ENCODE results near the gene TCF7L2.

Gene TCF7L2

GRCh38 chr10:112949875-112950507, at the start of gene TCF7L2:
TSS of gene TCF7L2 (plus strand) at chr10:112950247. CDS start at chr10:112950757, 510 bp downstream.
- H3K9ac ChIP-seq (ENCODE audit: low read length): peak within 1 kb of the TSS; percentile 94
- H3K4me1 ChIP-seq (ENCODE audit: control insufficient read depth, insufficient read depth, low read length): peaks cover 36% of the 10 kb centered on the region
- peak within 1 kb of the TSS; percentile 74 for H3K4me3 ChIP-seq (ENCODE audit: low read depth, low read length)
- H3K9me3 ChIP-seq (ENCODE audit: control insufficient read depth, insufficient read depth, low read depth, low read length): no peaks in the 10 kb centered on the region
- peak within 1 kb of the TSS; percentile 61 for H3K27ac ChIP-seq (ENCODE audit: low read depth, low read length)
- H3K36me3 ChIP-seq (ENCODE audit: control insufficient read depth, insufficient read depth, low read length): no peaks in the 10 kb centered on the region; the same call in 1 of the 2 replicates
- no peaks in the 10 kb centered on the region for H3K27me3 ChIP-seq (ENCODE audit: control insufficient read depth, insufficient read depth, low read length)

DNA sequence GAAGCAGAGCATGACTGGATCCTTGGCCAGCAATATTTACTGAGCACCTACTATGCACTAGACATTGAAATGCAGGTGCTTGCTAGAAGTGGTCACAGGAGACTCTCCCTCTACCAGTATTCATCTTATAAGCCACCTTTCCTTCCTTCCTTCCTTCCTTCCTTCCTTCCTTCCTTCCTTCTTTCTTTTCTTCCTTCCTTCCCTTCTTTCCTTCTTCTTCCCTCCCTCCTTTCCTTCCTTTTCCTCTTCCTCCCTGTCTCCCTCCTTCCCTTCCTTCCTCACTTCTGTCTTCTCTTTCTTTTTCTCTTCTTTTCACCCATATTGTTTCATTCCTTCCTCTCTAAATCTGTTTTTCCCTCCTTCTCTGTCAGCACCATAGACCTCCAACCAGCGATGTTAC, 47.3 kb upstream of the TCF7L2 start:
- Histone ChIP-seq H3K36me3 (ENCODE audit: control insufficient read depth, insufficient read depth, low read length) (no peaks in the 10 kb centered on the region), H3K9me3 (ENCODE audit: control insufficient read depth, insufficient read depth, low read depth, low read length) (no peaks in the 10 kb centered on the region), H3K4me3 (ENCODE audit: low read depth, low read length) (no peak overlapping the region), H3K27ac (ENCODE audit: low read depth, low read length) (no peak overlapping the region), H3K27me3 (ENCODE audit: control insufficient read depth, insufficient read depth, low read length) (peaks cover 36% of the 10 kb centered on the region; the same call in 1 of the 2 replicates), H3K9ac (ENCODE audit: low read length) (no peak overlapping the region), H3K4me1 (ENCODE audit: control insufficient read depth, insufficient read depth, low read length) (peaks cover 15% of the 10 kb centered on the region)

DNA sequence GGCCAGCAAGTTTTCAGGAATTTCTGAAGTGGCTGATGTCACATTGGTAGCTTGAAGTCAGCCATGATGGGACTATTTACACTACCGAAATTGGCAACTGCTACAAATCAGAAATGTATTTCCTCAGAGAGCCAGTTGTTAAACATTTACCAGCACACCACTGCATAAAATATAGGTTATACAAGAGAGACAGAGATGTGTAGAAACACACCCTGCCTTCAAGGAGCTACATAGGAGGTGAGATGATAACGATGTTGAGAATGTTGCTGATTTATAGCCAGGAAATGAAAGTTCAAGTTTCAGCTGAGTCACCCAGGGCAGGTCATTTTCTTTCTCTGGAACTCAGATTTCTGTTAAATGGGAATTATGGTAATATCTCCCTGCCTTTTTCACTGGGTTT, 46.0 kb upstream of the TCF7L2 start:
- Histone ChIP-seq H3K4me3 (ENCODE audit: low read depth, low read length) (no peak overlapping the region), H3K9me3 (ENCODE audit: control insufficient read depth, insufficient read depth, low read depth, low read length) (no peaks in the 10 kb centered on the region), H3K27ac (ENCODE audit: low read depth, low read length) (no peak overlapping the region), H3K27me3 (ENCODE audit: control insufficient read depth, insufficient read depth, low read length) (peaks cover 39% of the 10 kb centered on the region; the same call in 1 of the 2 replicates), H3K9ac (ENCODE audit: low read length) (no peak overlapping the region), H3K4me1 (ENCODE audit: control insufficient read depth, insufficient read depth, low read length) (peaks cover 13% of the 10 kb centered on the region), H3K36me3 (ENCODE audit: control insufficient read depth, insufficient read depth, low read length) (no peaks in the 10 kb centered on the region)

DNA sequence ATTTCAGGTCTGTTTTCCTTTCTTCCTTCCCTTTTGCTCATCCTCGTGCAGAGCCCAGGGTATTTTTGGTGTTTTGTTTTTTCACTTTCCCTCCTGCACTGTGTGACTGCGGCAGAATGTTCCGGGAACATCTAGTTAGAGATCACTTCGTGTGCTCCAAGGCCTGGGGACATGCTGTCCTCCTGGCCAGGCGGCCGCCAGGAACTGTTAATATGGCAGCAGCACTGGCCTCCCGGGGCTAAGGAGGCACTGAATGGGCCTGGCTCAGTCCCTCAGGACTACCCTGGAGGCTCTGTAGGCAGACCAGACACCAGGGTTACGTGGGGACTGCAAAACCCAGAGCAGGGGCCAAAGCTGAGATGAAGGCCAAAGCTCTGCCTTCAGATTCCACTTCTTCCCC, 43.1 kb upstream of the TCF7L2 start:
- peaks cover 17% of the 10 kb centered on the region; the same call in 1 of the 2 replicates for H3K27me3 ChIP-seq (ENCODE audit: control insufficient read depth, insufficient read depth, low read length)
- no peak overlapping the region for H3K4me3 ChIP-seq (ENCODE audit: low read depth, low read length)
- peaks cover 11% of the 10 kb centered on the region; the same call in 1 of the 2 replicates for H3K4me1 ChIP-seq (ENCODE audit: control insufficient read depth, insufficient read depth, low read length)
- no peak overlapping the region for H3K9ac ChIP-seq (ENCODE audit: low read length)
- H3K36me3 ChIP-seq (ENCODE audit: control insufficient read depth, insufficient read depth, low read length): no peaks in the 10 kb centered on the region
- H3K9me3 ChIP-seq (ENCODE audit: control insufficient read depth, insufficient read depth, low read depth, low read length): no peaks in the 10 kb centered on the region
- no peak overlapping the region for H3K27ac ChIP-seq (ENCODE audit: low read depth, low read length)

GRCh38 chr10:112907893-112908292, 42.2 kb upstream of the TCF7L2 start:
- Histone ChIP-seq H3K4me3 (ENCODE audit: low read depth, low read length) (no peak overlapping the region), H3K27ac (ENCODE audit: low read depth, low read length) (no peak overlapping the region), H3K4me1 (ENCODE audit: control insufficient read depth, insufficient read depth, low read length) (peaks cover 19% of the 10 kb centered on the region), H3K9ac (ENCODE audit: low read length) (no peak overlapping the region), H3K36me3 (ENCODE audit: control insufficient read depth, insufficient read depth, low read length) (no peaks in the 10 kb centered on the region), H3K9me3 (ENCODE audit: control insufficient read depth, insufficient read depth, low read depth, low read length) (no peaks in the 10 kb centered on the region), H3K27me3 (ENCODE audit: control insufficient read depth, insufficient read depth, low read length) (peaks cover 17% of the 10 kb centered on the region)

- no peaks in the 10 kb centered on the region for H3K36me3 ChIP-seq (ENCODE audit: control insufficient read depth, insufficient read depth, low read length)
- H3K9me3 ChIP-seq (ENCODE audit: control insufficient read depth, insufficient read depth, low read depth, low read length): no peaks in the 10 kb centered on the region
- peaks cover 40% of the 10 kb centered on the region for H3K4me1 ChIP-seq (ENCODE audit: control insufficient read depth, insufficient read depth, low read length)
Measured at GRCh38 chr10:112911206-112911605, 38.8 kb upstream of the TCF7L2 start.

GRCh38 chr10:112912410-112912928, 37.6 kb upstream of the TCF7L2 start:
- Histone ChIP-seq H3K27me3 (ENCODE audit: control insufficient read depth, insufficient read depth, low read length) (peaks cover 54% of the 10 kb centered on the region), H3K4me3 (ENCODE audit: low read depth, low read length) (no peak overlapping the region), H3K9me3 (ENCODE audit: control insufficient read depth, insufficient read depth, low read depth, low read length) (no peaks in the 10 kb centered on the region), H3K27ac (ENCODE audit: low read depth, low read length) (no peak overlapping the region), H3K36me3 (ENCODE audit: control insufficient read depth, insufficient read depth, low read length) (no peaks in the 10 kb centered on the region), H3K4me1 (ENCODE audit: control insufficient read depth, insufficient read depth, low read length) (peaks cover 41% of the 10 kb centered on the region), H3K9ac (ENCODE audit: low read length) (no peak overlapping the region)

More at GRCh38 chr10:112911206-112911605, 38.8 kb upstream of the TCF7L2 start:
- Histone ChIP-seq H3K9ac (ENCODE audit: low read length) (no peak overlapping the region), H3K4me3 (ENCODE audit: low read depth, low read length) (no peak overlapping the region), H3K27me3 (ENCODE audit: control insufficient read depth, insufficient read depth, low read length) (peaks cover 45% of the 10 kb centered on the region), H3K27ac (ENCODE audit: low read depth, low read length) (no peak overlapping the region)

- Histone ChIP-seq H3K9me3 (ENCODE audit: control insufficient read depth, insufficient read depth, low read depth, low read length) (no peaks in the 10 kb centered on the region), H3K27me3 (ENCODE audit: control insufficient read depth, insufficient read depth, low read length) (peaks cover 59% of the 10 kb centered on the region)
Measured at GRCh38 chr10:112913255-112913654, 36.8 kb upstream of the TCF7L2 start.

GRCh38 chr10:112913661-112914287, 36.3 kb upstream of the TCF7L2 start:
- H3K9me3 ChIP-seq (ENCODE audit: control insufficient read depth, insufficient read depth, low read depth, low read length): no peaks in the 10 kb centered on the region
- no peaks in the 10 kb centered on the region for H3K36me3 ChIP-seq (ENCODE audit: control insufficient read depth, insufficient read depth, low read length)
- no peak overlapping the region for H3K27ac ChIP-seq (ENCODE audit: low read depth, low read length)
- peaks cover 48% of the 10 kb centered on the region for H3K4me1 ChIP-seq (ENCODE audit: control insufficient read depth, insufficient read depth, low read length)
- peaks cover 63% of the 10 kb centered on the region for H3K27me3 ChIP-seq (ENCODE audit: control insufficient read depth, insufficient read depth, low read length)
- H3K4me3 ChIP-seq (ENCODE audit: low read depth, low read length): no peak overlapping the region
- H3K9ac ChIP-seq (ENCODE audit: low read length): no peak overlapping the region

More at GRCh38 chr10:112913255-112913654, 36.8 kb upstream of the TCF7L2 start:
- Histone ChIP-seq H3K36me3 (ENCODE audit: control insufficient read depth, insufficient read depth, low read length) (no peaks in the 10 kb centered on the region), H3K4me1 (ENCODE audit: control insufficient read depth, insufficient read depth, low read length) (peaks cover 47% of the 10 kb centered on the region), H3K4me3 (ENCODE audit: low read depth, low read length) (no peak overlapping the region), H3K9ac (ENCODE audit: low read length) (no peak overlapping the region), H3K27ac (ENCODE audit: low read depth, low read length) (no peak overlapping the region)

- H3K36me3 ChIP-seq (ENCODE audit: control insufficient read depth, insufficient read depth, low read length): no peaks in the 10 kb centered on the region
- H3K9me3 ChIP-seq (ENCODE audit: control insufficient read depth, insufficient read depth, low read depth, low read length): no peaks in the 10 kb centered on the region
- H3K9ac ChIP-seq (ENCODE audit: low read length): no peak overlapping the region
- no peak overlapping the region for H3K27ac ChIP-seq (ENCODE audit: low read depth, low read length)
- peaks cover 69% of the 10 kb centered on the region for H3K27me3 ChIP-seq (ENCODE audit: control insufficient read depth, insufficient read depth, low read length)
- H3K4me1 ChIP-seq (ENCODE audit: control insufficient read depth, insufficient read depth, low read length): peaks cover 48% of the 10 kb centered on the region
- no peak overlapping the region for H3K4me3 ChIP-seq (ENCODE audit: low read depth, low read length)
Measured at GRCh38 chr10:112914288-112914952, 35.6 kb upstream of the TCF7L2 start.

Measured in HUES6 (cell line).